Astrocyte (in vitro differentiated cells and primary cell): ENCODE results near the gene SEC24D. TPM values are rescaled to one million over a fixed set of nuclear protein-coding genes. Genes with fewer than 3 reads are reported as not detected.

Source experiments
- DNase-seq: peaks from one replicate; pipeline ENCODE4 v3.0.0-alpha.2; 2010; ENCODE audit warnings: low read depth
- FAIRE-seq: peaks from 2 replicates; lab custom pipeline; 2011; peaks lifted over from hg19 to GRCh38; lab: Jason Lieb, UNC
- H2AFZ ChIP-seq: 2 replicates; pipeline ENCODE4 v1.6.0; 2012; ENCODE audit warnings: low read depth, low read length, inconsistent platforms
- H3K27ac ChIP-seq: 2 replicates; pipeline ENCODE4 v1.5.1; 2011; ENCODE audit warnings: low read depth, low read length, inconsistent platforms
- H3K27me3 ChIP-seq: 2 replicates; pipeline ENCODE4 v1.6.0; 2011; ENCODE audit warnings: low read length, inconsistent platforms; ENCODE audit not compliant: insufficient read depth
- H3K36me3 ChIP-seq: 2 replicates; pipeline ENCODE4 v1.5.1; 2011; ENCODE audit warnings: low read length, inconsistent platforms; ENCODE audit not compliant: insufficient read depth
- H3K4me1 ChIP-seq: 2 replicates; pipeline ENCODE4 v1.5.1; 2011; ENCODE audit warnings: low read length, inconsistent platforms; ENCODE audit not compliant: insufficient read depth
- H3K4me2 ChIP-seq: 2 replicates; pipeline ENCODE4 v1.6.0; 2012; ENCODE audit warnings: low read length, inconsistent platforms
- H3K4me3 ChIP-seq: 2 replicates; pipeline ENCODE4 v1.5.1; 2011; ENCODE audit warnings: low read depth, mild to moderate bottlenecking, low read length, inconsistent platforms; ENCODE audit not compliant: insufficient read depth
- H3K79me2 ChIP-seq: 2 replicates; pipeline ENCODE4 v1.6.0; 2012; ENCODE audit warnings: mild to moderate bottlenecking, low read length, inconsistent platforms; ENCODE audit not compliant: insufficient read depth
- H3K9ac ChIP-seq: 2 replicates; pipeline ENCODE4 v1.6.0; 2012; ENCODE audit warnings: mild to moderate bottlenecking, low read length, inconsistent platforms
- H3K9me3 ChIP-seq: 2 replicates; pipeline ENCODE4 v1.5.1; 2012; ENCODE audit warnings: low read depth, mild to moderate bottlenecking, low read length, inconsistent platforms; ENCODE audit not compliant: insufficient read depth
- H4K20me1 ChIP-seq: 2 replicates; pipeline ENCODE4 v1.6.0; 2012; ENCODE audit warnings: low read length, inconsistent platforms; ENCODE audit not compliant: insufficient read depth
- H3K27ac Mint-ChIP-seq: one replicate; pipeline ENCODE4 v1.8.0; 2021; ENCODE audit warnings: mild to moderate bottlenecking, mixed read lengths; ENCODE audit not compliant: unreplicated experiment
- H3K27me3 Mint-ChIP-seq: one replicate; pipeline ENCODE4 v1.8.0; 2021; ENCODE audit warnings: low read depth, mixed read lengths; ENCODE audit not compliant: unreplicated experiment
- H3K36me3 Mint-ChIP-seq: one replicate; pipeline ENCODE4 v1.8.0; 2021; ENCODE audit warnings: low read depth, mixed read lengths; ENCODE audit not compliant: unreplicated experiment
- H3K4me1 Mint-ChIP-seq: one replicate; pipeline ENCODE4 v1.8.0; 2021; ENCODE audit warnings: low read depth, mixed read lengths; ENCODE audit not compliant: unreplicated experiment
- H3K4me3 Mint-ChIP-seq: one replicate; pipeline ENCODE4 v1.8.0; 2021; ENCODE audit warnings: mild to moderate bottlenecking, moderate library complexity, mixed read lengths; ENCODE audit not compliant: unreplicated experiment
- H3K9me3 Mint-ChIP-seq: one replicate; pipeline ENCODE4 v1.8.0; 2021; ENCODE audit warnings: mild to moderate bottlenecking, mixed read lengths; ENCODE audit not compliant: unreplicated experiment
- EZH2 ChIP-seq: IDR thresholded peaks from 2 replicates; pipeline ENCODE4 v1.6.1; 2012; ENCODE audit warnings: mild to moderate bottlenecking, low read length, inconsistent platforms; ENCODE audit not compliant: insufficient read depth
- total RNA-seq: library from RNA; stranded (reverse); gene quantifications from 2 replicates; pipeline ENCODE4 v1.2.1, GENCODE V29; 2021
- TF ChIP-seq, protein P1 (sequence below): IDR thresholded peaks from 2 replicates; pipeline ENCODE4 v1.5.1; 2011; ENCODE audit warnings: low read depth, mild to moderate bottlenecking, inconsistent platforms, low read length, moderate library complexity; ENCODE audit not compliant: insufficient read depth

SEC24D gene
- total RNA-seq, 1 donor from 2014 or later: 187 TPM

- Mint-ChIP-seq H3K4me1 (peaks cover 48% of the 10 kb centered on the region), H3K9me3 (no peaks in the 10 kb centered on the region), H3K27ac (peak overlapping the region; percentile 13), H3K4me3 (no peak overlapping the region), H3K36me3 (peaks cover 22% of the 10 kb centered on the region), H3K27me3 (no peaks in the 10 kb centered on the region)
- FAIRE-seq (peak; percentile 85), DNase-seq (peak; percentile 49)
- TF ChIP-seq, protein P1, sequence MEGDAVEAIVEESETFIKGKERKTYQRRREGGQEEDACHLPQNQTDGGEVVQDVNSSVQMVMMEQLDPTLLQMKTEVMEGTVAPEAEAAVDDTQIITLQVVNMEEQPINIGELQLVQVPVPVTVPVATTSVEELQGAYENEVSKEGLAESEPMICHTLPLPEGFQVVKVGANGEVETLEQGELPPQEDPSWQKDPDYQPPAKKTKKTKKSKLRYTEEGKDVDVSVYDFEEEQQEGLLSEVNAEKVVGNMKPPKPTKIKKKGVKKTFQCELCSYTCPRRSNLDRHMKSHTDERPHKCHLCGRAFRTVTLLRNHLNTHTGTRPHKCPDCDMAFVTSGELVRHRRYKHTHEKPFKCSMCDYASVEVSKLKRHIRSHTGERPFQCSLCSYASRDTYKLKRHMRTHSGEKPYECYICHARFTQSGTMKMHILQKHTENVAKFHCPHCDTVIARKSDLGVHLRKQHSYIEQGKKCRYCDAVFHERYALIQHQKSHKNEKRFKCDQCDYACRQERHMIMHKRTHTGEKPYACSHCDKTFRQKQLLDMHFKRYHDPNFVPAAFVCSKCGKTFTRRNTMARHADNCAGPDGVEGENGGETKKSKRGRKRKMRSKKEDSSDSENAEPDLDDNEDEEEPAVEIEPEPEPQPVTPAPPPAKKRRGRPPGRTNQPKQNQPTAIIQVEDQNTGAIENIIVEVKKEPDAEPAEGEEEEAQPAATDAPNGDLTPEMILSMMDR: no peak
- TF ChIP-seq EZH2: no peak
- Histone ChIP-seq H2AFZ (no peak overlapping the region), H3K27ac (peak overlapping the region; percentile 10), H3K4me2 (no peak overlapping the region), H3K27me3 (no peaks in the 10 kb centered on the region), H3K9ac (peak overlapping the region; percentile 15), H3K79me2 (peaks cover 9% of the 10 kb centered on the region), H4K20me1 (peaks cover 26% of the 10 kb centered on the region), H3K4me1 (peaks cover 18% of the 10 kb centered on the region), H3K9me3 (no peaks in the 10 kb centered on the region), H3K4me3 (no peak overlapping the region), H3K36me3 (peaks cover 72% of the 10 kb centered on the region)
Observed at GRCh38 chr4:118732591-118733330, 103.2 kb downstream of the SEC24D start.

GRCh38 chr4:118730683-118731082 is 105.2 kb downstream of the SEC24D start:
- no peak for FAIRE-seq
- Histone ChIP-seq H2AFZ (no peak overlapping the region), H3K4me1 (peaks cover 18% of the 10 kb centered on the region), H3K4me3 (no peak overlapping the region), H3K27ac (no peak overlapping the region), H3K36me3 (peaks cover 75% of the 10 kb centered on the region), H4K20me1 (peaks cover 38% of the 10 kb centered on the region), H3K79me2 (peaks cover 14% of the 10 kb centered on the region), H3K9ac (no peak overlapping the region), H3K4me2 (peak overlapping the region; percentile 52), H3K27me3 (no peaks in the 10 kb centered on the region), H3K9me3 (no peaks in the 10 kb centered on the region)
- no peak overlapping the region for H3K4me3 Mint-ChIP-seq
- peak overlapping the region; percentile 88 for H3K27ac Mint-ChIP-seq
- H3K27me3 Mint-ChIP-seq: no peaks in the 10 kb centered on the region
- H3K9me3 Mint-ChIP-seq: no peaks in the 10 kb centered on the region
- peaks cover 27% of the 10 kb centered on the region for H3K36me3 Mint-ChIP-seq
- no peak for DNase-seq
- TF ChIP-seq EZH2: no peak
- TF ChIP-seq, protein P1: no peak
- H3K4me1 Mint-ChIP-seq: peaks cover 62% of the 10 kb centered on the region
